Lower leg skin (tissue), 4 donors: ENCODE measurements around the gene NAPA. TPM values are rescaled to one million over a fixed set of nuclear protein-coding genes. Genes with fewer than 3 reads are reported as not detected.

Source experiments
- DNase-seq, 2 donors: peaks; one replicate each; pipeline ENCODE4 v3.0.0-alpha.2; 2019; ENCODE audit warnings: low spot score in 2 of 2
- H3K4me3 ChIP-seq: fragments of 200-600 bp; sonication (generic); 2 replicates; pipeline ENCODE4 v1.5.1; 2017; ENCODE audit warnings: mild to moderate bottlenecking, low read depth; ENCODE audit not compliant: poor library complexity, severe bottlenecking
- CTCF ChIP-seq, 3 donors: fragments of 450-650 bp; IDR thresholded peaks; one replicate each; pipeline ENCODE4 v1.5.1; 2016; ENCODE audit warnings: antibody characterized with exemption in 3 of 3, mild to moderate bottlenecking in 3 of 3, moderate library complexity in 2 of 3
- POLR2A ChIP-seq, 2 donors: fragments of 450-650 bp; IDR thresholded peaks; one replicate each; pipeline ENCODE4 v1.6.1; 2016 to 2017; ENCODE audit warnings: antibody characterized with exemption in 2 of 2, mild to moderate bottlenecking in 1 of 2, moderate library complexity in 1 of 2
- WGBS, 2 donors: methylation state at CpG; one replicate each; pipeline ENCODE4 v1.1.5; 2018; 5-methylcytosine and 5-hydroxymethylcytosine counted together
- intact Hi-C: fragments of 100-400 bp; cut with DNase I; formaldehyde crosslinking; loops from one replicate; pipeline ENCODE4 v1.15.0; 2023; ENCODE audit warnings: low total_unique reads
- total RNA-seq, 4 donors: library from RNA; depleted of rRNA; stranded (reverse); fragments of >200 nt; gene quantifications; one replicate each; pipeline ENCODE4 v1.1.0, GENCODE V29; 2016

The NAPA gene
- total RNA-seq, 4 donors from 2014 or later: 182 to 344 (median 221) TPM

GRCh38 chr19:47521473-47522180, 6.8 kb upstream of the NAPA start:
- H3K4me3 ChIP-seq: no peak overlapping the region
- intact Hi-C loops: loop anchor here (10.0 kb wide), 1 partner anchor 73 kb away; no protein-coding TSS in a partner anchor
- no peak for DNase-seq
- WGBS, 2 donors: 58 to 68% methylated on average over 20 of the region's 20 CpGs
- TF ChIP-seq CTCF (IDR thresholded peaks at IDR 0.05) (no peak), POLR2A (IDR thresholded peaks at IDR 0.05) (no peak)

- no peak for DNase-seq
- intact Hi-C loops: loop anchor here (10.0 kb wide), 1 partner anchor 74 kb away; no protein-coding TSS in a partner anchor
- H3K4me3 ChIP-seq: no peak overlapping the region
- TF ChIP-seq CTCF (IDR thresholded peaks at IDR 0.05): no peak
- no peak for TF ChIP-seq POLR2A (IDR thresholded peaks at IDR 0.05)
- WGBS, 2 donors: 81 to 85% methylated on average over 2 to 6 of the region's 6 CpGs
Observed at GRCh38 chr19:47520839-47521238, 6.0 kb upstream of the NAPA start.

- TF ChIP-seq CTCF (IDR thresholded peaks at IDR 0.05) (no peak), POLR2A (IDR thresholded peaks at IDR 0.05) (no peak)
- no peak overlapping the region for H3K4me3 ChIP-seq
- no peak for DNase-seq
- 80 to 86% methylated on average over 10 of the region's 10 CpGs for WGBS, 2 donors
- intact Hi-C loops: loop anchor here (10.0 kb wide), 1 partner anchor 74 kb away; no protein-coding TSS in a partner anchor
Observed at GRCh38 chr19:47520343-47520806, 5.5 kb upstream of the NAPA start.

- no peak overlapping the region for H3K4me3 ChIP-seq
- no peak for TF ChIP-seq POLR2A (IDR thresholded peaks at IDR 0.05)
- no peak for TF ChIP-seq CTCF (IDR thresholded peaks at IDR 0.05)
- WGBS, 2 donors: 89% methylated on average over 9 of the region's 9 CpGs
- intact Hi-C loops: no loop called here
- no peak for DNase-seq
Observed at GRCh38 chr19:47518854-47519253, 4.0 kb upstream of the NAPA start.

- TF ChIP-seq POLR2A (IDR thresholded peaks at IDR 0.05) (no peak), CTCF (IDR thresholded peaks at IDR 0.05) (no peak)
- no peak overlapping the region for H3K4me3 ChIP-seq
- WGBS, 2 donors: 63 to 68% methylated on average over 4 of the region's 4 CpGs
- DNase-seq: no peak
- intact Hi-C loops: no loop called here
Observed at GRCh38 chr19:47518139-47518538, 3.3 kb upstream of the NAPA start.
